OCI-LY3 (cell line): Measurements from ENCODE around the gene CXCL9.
A peak's percentile ranks its signal among the peaks of the same experiment; 100 is the strongest.

Experiments used
- H2AFZ ChIP-seq: fragments of 200-600, 300-600 bp; shearing (Covaris generic); 2 replicates; pipeline ENCODE4 v1.6.0; 2014; ENCODE audit warnings: antibody characterized with exemption, low read depth, low read length
- H3K27ac ChIP-seq: fragments of 200-600, 300-600 bp; sonication (generic); 2 replicates; pipeline ENCODE4 v1.5.1; 2014; ENCODE audit warnings: mild to moderate bottlenecking, low read length, moderate library complexity, mixed read lengths
- H3K27me3 ChIP-seq: fragments of 200-600, 300-600 bp; sonication (generic); 2 replicates; pipeline ENCODE4 v1.6.1; 2014; ENCODE audit warnings: low read depth, low read length, mixed read lengths
- H3K36me3 ChIP-seq: fragments of 200-600, 300-600 bp; sonication (generic); replicated peaks from 2 replicates; pipeline ENCODE3; 2014; ENCODE audit warnings: low read depth, low read length, mixed read lengths
- H3K4me1 ChIP-seq: fragments of 300-600, 200-600 bp; sonication (generic); 2 replicates; pipeline ENCODE4 v1.6.1; 2014; ENCODE audit warnings: low read length, mixed read lengths
- H3K4me2 ChIP-seq: fragments of 200-600, 300-600 bp; sonication (generic); 2 replicates; pipeline ENCODE4 v1.6.1; 2014; ENCODE audit warnings: low read length, mixed read lengths
- H3K4me3 ChIP-seq: fragments of 300-600, 200-600 bp; sonication (generic); 2 replicates; pipeline ENCODE4 v1.5.1; 2014; ENCODE audit warnings: antibody characterized with exemption, mild to moderate bottlenecking, low read length, moderate library complexity
- H3K79me2 ChIP-seq: fragments of 300-600, 200-600 bp; shearing (Covaris generic); 2 replicates; pipeline ENCODE4 v1.6.1; 2014; ENCODE audit warnings: mild to moderate bottlenecking, low read length, mixed read lengths
- H3K9ac ChIP-seq: fragments of 300-600, 200-600 bp; shearing (Covaris generic); 2 replicates; pipeline ENCODE4 v1.6.0; 2014; ENCODE audit warnings: mild to moderate bottlenecking, low read length, moderate library complexity
- H3K9me3 ChIP-seq: fragments of 200-600, 300-600 bp; shearing (Covaris generic); 2 replicates; pipeline ENCODE4 v1.6.1; 2014; ENCODE audit warnings: low read length, mixed read lengths; ENCODE audit not compliant: insufficient read depth
- H4K20me1 ChIP-seq: fragments of 200-600, 300-600 bp; sonication (generic); 2 replicates; pipeline ENCODE4 v1.6.1; 2016; ENCODE audit warnings: low read length, mixed read lengths; ENCODE audit not compliant: insufficient read depth
- CTCF ChIP-seq: fragments of 200-600, 300-600 bp; sonication (generic); IDR thresholded peaks from 2 replicates; pipeline ENCODE4 v1.5.1; 2014; ENCODE audit warnings: antibody characterized with exemption, low read length, low read depth
- EZH2phosphoT487 ChIP-seq: fragments of 200-600 bp; shearing (Covaris generic); IDR thresholded peaks from 2 replicates; pipeline ENCODE4 v1.6.1; 2018; ENCODE audit warnings: antibody characterized with exemption, mixed run types, low read depth

CXCL9 gene

DNA sequence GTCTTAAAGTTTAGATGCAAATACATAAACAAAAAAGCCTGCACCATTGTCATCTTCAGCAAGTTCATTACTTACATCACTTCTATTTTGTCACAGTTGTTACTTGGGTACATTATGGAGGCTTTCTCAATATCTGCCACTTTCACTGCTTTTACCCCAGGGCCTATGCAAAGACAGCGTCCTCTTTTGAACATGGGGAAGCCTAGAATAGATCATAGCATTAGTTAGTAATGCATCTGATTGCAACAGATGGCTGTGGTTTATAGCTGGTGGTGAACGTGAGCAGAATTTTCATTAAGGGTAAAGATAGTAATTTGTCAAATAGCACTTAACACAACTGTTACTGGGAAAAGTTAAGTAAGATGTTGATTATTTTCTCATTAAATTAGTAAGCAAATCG lies 27.8 kb upstream of the CXCL9 start:
- Histone ChIP-seq H3K27ac (peak overlapping the region; percentile 43), H3K4me2 (peak overlapping the region; percentile 27), H3K9ac (peak overlapping the region; percentile 32; the same call in 1 of the 2 replicates)

DNA sequence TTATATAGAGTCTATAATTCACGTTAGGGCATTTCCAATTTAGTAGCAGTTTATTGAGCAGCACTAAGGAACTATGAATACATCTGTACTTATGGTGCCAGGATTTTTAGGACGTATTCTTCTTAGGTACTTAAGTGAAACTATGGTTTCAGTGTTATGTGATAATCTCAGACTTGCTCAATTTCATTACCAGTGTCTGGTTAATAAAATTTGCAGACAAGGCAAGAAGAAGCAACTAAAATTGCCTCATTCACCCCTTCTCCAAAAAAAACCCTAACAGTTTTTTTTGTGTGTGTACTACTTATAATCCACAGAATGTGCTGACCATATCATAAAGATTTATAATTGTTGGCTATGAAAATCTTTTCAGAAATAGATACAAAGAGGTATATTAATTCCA lies 22.0 kb upstream of the CXCL9 start:
- H3K4me3 ChIP-seq: no peak overlapping the region
- TF ChIP-seq CTCF (no peak), EZH2phosphoT487 (no peak)
- H4K20me1 ChIP-seq: no peaks in the 10 kb centered on the region
- H3K4me1 ChIP-seq: peaks cover 35% of the 10 kb centered on the region
- no peaks in the 10 kb centered on the region for H3K27me3 ChIP-seq
- H3K9me3 ChIP-seq: no peaks in the 10 kb centered on the region
- no peak overlapping the region for H3K27ac ChIP-seq
- 0 out of 2 replicates have a peak overlapping the region, but pooled peaks have one; percentile 13 for H2AFZ ChIP-seq
- H3K79me2 ChIP-seq: no peaks in the 10 kb centered on the region
- H3K4me2 ChIP-seq: peak overlapping the region; percentile 79
- H3K36me3 ChIP-seq: no peaks in the 10 kb centered on the region
- peak overlapping the region; percentile 63 for H3K9ac ChIP-seq

More for the DNA sequence above, 27.8 kb upstream of the CXCL9 start:
- no peak for TF ChIP-seq CTCF
- TF ChIP-seq EZH2phosphoT487: no peak
- Histone ChIP-seq H4K20me1 (no peaks in the 10 kb centered on the region), H3K79me2 (no peaks in the 10 kb centered on the region), H3K9me3 (no peaks in the 10 kb centered on the region), H3K27me3 (no peaks in the 10 kb centered on the region), H2AFZ (peak overlapping the region; percentile 88), H3K4me1 (peaks cover 28% of the 10 kb centered on the region), H3K36me3 (no peaks in the 10 kb centered on the region), H3K4me3 (no peak overlapping the region)

GRCh38 chr4:76028350-76028765 lies 21.0 kb upstream of the CXCL9 start:
- H3K79me2 ChIP-seq: 0 out of 2 replicates have a peak, but pooled peaks cover under 1% of the 10 kb centered on the region
- H3K36me3 ChIP-seq: no peaks in the 10 kb centered on the region
- peak overlapping the region; percentile 95 for H2AFZ ChIP-seq
- H3K4me1 ChIP-seq: peaks cover 42% of the 10 kb centered on the region
- peak overlapping the region; percentile 57 for H3K4me3 ChIP-seq
- H4K20me1 ChIP-seq: no peaks in the 10 kb centered on the region
- H3K9ac ChIP-seq: peak overlapping the region; percentile 63
- peak overlapping the region; percentile 45 for H3K27ac ChIP-seq
- no peaks in the 10 kb centered on the region for H3K27me3 ChIP-seq
- H3K4me2 ChIP-seq: peak overlapping the region; percentile 79
- TF ChIP-seq CTCF (no peak), EZH2phosphoT487 (no peak)
- no peaks in the 10 kb centered on the region for H3K9me3 ChIP-seq

- Histone ChIP-seq H3K36me3 (peaks cover 19% of the 10 kb centered on the region), H4K20me1 (no peaks in the 10 kb centered on the region), H3K9ac (peak overlapping the region; percentile 77), H3K27me3 (no peaks in the 10 kb centered on the region), H3K79me2 (peaks cover 21% of the 10 kb centered on the region), H3K4me1 (peaks cover 74% of the 10 kb centered on the region), H2AFZ (peak overlapping the region; percentile 4; the same call in 1 of the 2 replicates), H3K27ac (peak overlapping the region; percentile 93), H3K4me3 (peak overlapping the region; percentile 72), H3K4me2 (peak overlapping the region; percentile 65), H3K9me3 (no peaks in the 10 kb centered on the region)
- TF ChIP-seq EZH2phosphoT487: no peak
- TF ChIP-seq CTCF: no peak
Observed at GRCh38 chr4:76024065-76024464, 16.8 kb upstream of the CXCL9 start.
